A549 (cell line): Measurements from ENCODE around the gene RABEPK.
"Not testable (repeated sequence)": the region's sequence is repeated elsewhere in the genome, so short reads cannot be mapped to it uniquely, and the experiment has no call there.

ENCODE experiments used
- CEBPB ChIP-seq, 2 experiments: fragments of >200 bp in 1 of 2; sonication (Bioruptor Twin) in 1 of 2; formaldehyde crosslinking in 1 of 2; IDR thresholded peaks; 2 replicates each; pipeline ENCODE4 v1.6.1; 2012 to 2016
- CTCF ChIP-seq: fragments of >200 bp; sonication (Bioruptor Twin); formaldehyde crosslinking; IDR thresholded peaks from 3 replicates; pipeline ENCODE4 v1.5.1; 2016
- HDAC2 ChIP-seq: fragments of 200-600 bp; sonication (generic); IDR thresholded peaks from 2 replicates; pipeline ENCODE4 v1.6.1; 2016
- POLR2AphosphoS2 ChIP-seq: conservative IDR thresholded peaks from 2 replicates; pipeline ENCODE4 v1.6.1; 2012; ENCODE audit warnings: low read length, improper control_type of control experiment, inconsistent platforms

GRCh38 chr9:125236520-125237159 lies 36.3 kb downstream of the RABEPK start:
- TF ChIP-seq CTCF; CEBPB (IDR thresholded peaks at IDR 0.05); POLR2AphosphoS2; HDAC2: not testable (repeated sequence)
